NCI-H1436 treated with DMSO at 0.1 percent for 48 hours (cell line): Measurements from ENCODE around the gene LY6G6F.

Experiments
- DNase-seq: peaks from one replicate; lab custom pipeline; 2025; lab: John Stamatoyannopoulos, UW

LY6G6F gene

DNA sequence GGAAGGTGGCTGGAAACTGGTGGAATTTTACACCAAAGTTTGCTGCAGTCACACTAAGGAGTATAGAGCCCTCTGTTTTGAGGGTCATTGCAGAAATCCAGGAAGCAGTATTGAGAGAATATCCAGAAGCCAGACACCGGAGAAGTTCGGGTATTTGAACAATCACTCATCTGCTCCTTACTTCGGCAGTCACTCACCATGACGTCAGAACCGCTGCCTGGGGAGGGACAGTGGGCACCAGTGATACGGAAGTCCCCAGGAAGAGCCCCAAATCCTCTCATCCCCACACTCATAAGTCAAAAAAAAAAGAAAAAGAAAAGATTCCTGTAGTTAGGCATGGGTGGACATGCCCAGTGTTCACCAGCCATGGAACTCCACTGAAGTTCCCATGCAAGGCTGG is 29.8 kb upstream of the LY6G6F start:
- DNase-seq = no peak

DNA sequence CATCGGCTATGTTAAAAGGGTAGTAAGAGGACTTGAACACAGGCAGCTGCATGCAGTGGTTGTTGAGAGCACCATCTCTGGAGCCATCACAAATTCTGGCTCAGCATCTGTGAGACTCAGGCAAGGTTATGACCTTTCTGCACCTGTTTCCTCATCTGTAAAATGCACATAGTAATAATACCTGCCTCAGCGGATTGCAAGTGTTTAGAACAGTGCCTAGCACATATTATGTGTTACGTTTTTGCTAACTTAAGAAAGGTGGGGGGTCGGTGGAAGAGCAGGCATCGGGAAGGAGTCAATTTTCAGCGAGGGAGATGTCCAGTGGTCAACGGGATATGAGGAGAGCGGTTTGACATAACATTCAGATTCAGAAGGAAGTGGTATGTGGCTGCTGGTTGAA is 28.7 kb upstream of the LY6G6F start:
- DNase-seq = no peak

- no peak for DNase-seq
These were observed 26.2 kb upstream of the LY6G6F start, which contains the start of gene LY6G5C for GRCh38 chr6:31680226-31681134. TSS of gene LY6G5C (minus strand) at chr6:31681067. CDS start at chr6:31680373, 694 bp downstream.

DNA sequence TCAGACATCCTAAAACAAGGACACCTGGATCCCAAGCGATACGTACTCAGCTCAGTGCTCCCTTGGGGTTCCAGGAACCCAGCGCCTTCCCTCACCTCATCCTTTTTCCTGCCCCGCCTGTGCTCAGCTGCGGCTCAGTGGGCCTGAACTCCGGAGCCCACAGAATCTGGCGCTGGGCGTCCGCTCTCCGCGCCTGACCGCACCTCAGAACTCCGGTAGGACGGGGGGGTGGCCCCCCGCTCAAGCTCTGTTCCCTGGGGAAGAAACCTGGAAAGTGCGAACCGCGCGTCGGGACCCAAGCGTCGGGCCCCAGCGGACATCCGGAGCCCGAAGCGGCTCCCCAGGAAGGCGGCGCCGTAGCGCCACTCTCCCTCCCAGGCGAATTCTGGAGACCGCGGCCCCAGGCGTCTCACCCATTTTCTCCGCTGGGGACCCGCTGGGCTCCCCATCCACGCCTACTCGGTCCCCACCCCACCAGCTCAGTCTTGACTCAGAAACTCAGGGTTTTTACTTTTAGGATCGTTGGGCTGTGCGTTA is 25.5 kb upstream of the LY6G6F start:
- no peak for DNase-seq

DNA sequence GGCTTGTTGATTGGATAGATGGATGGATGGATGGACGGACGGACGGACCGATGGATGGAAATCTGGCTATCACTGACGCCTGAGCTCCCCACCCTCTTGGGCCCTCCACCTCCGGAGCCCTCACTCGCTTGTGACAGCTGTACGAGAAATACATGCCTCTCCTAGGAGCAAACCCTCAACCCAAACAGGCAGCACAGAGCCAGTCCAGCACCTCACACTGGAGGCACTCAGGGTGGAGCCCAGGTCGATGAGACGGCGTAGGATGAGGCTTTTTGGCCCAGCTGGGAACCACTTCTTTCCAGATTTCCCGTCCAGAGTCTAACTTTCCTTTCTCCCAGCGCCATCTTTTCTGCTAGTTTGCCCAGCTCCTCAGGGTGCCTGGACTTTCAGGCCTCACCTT is 23.1 kb upstream of the LY6G6F start:
- no peak for DNase-seq

DNA sequence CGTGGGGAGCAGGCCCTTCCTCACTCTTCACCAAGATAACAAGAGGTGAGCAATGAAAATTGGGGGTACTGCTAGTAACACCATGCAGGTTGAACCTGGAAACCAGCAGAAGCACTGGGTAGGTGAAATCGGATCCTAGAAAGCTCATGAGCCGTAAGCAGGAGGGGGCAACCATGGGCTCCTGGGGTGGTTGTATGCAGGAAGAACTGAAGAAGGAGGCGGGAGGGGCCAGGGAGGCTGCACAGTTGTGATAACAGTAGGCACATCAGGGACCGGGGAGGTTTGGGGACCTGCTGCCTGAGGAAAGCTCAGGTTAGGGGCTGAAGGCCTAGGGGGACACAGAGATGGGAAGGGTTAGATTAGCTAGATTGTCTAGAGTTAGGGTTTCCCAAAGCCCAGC is 20.2 kb upstream of the LY6G6F start:
- DNase-seq = no peak

GRCh38 chr6:31687321-31687720 is 19.3 kb upstream of the LY6G6F start:
- DNase-seq = no peak

DNA sequence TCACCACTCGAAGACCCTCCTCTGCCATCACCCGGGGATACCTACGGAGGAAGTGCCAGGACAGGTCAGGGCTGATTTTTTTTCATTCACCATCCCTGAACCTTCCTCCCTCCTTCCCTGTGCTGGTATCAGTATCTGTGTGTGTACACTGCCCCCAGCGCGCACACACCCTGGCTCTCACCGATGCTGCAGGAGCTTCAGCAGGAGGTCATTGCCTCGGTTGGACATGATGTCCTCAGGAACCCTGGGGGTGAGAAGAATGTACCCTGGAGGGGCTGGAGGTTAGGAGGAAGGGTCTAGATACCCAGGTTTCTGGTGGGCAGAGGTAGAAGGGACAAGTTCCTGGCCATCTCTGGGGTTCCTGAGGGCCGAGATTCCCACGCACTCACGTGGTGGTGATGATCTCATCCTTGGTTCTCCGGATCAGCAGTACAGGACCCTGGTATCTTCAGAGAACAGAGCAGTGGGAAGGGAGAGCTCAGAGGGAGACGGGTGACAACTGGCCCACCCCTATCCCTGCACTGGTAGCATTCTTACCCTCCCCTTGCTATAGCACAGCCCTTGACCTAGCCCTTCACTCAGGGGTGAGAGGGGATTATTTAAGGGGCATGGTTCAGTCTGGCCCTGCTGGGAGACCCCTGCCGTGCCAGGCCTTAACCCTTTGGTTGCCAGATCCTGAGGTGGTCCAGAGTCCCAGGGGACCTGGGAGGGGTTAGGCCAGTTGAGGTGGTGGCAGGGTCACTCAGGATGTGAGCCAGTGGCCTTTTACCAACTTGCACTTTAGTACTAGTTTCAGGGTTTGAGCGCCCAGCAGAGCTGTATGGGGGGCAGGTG is 18.6 kb upstream of the LY6G6F start:
- DNase-seq = no peak

- no peak for DNase-seq
These were observed 17.2 kb upstream of the LY6G6F start for GRCh38 chr6:31689249-31690110.

DNA sequence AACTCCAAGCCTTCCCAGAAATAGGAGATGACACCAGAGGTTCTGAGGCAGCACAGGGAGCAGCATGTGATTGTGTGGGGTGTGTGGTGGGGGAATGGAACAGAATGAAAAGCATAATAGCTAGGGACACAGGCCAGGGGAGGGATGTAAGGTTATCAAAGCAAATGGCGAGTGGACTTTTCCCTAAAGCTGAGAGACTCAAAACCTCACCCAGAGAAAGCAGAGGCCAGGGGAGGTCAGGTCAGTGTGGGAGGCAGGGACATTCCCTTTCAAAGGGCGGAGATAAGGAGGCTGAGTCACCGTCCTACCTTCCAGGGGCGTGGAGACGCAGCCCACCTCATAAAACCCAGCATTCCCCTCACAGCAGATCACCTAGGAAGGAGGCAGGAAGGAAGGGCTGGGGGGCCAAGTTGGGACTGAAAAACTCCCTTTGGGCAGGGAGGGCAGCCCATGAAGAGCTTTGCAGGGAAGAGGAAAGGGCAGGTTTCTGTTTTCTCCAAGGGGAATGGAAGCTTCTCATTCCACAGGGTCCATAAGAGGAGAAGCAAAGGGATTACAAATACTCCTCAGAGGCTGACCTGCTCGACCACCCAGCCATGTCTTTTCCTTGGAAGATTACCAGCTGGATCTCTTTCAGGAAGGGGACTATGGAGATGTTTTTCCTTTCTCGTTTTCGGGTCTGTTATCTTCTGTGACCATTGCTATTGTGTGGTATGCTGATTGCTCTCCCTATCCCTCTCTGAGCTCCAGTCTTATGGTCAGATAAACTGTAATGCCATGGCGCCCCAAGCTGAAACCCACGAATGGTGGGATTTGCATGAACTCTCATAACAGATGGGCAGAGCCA is 16.2 kb upstream of the LY6G6F start:
- no peak for DNase-seq

DNA sequence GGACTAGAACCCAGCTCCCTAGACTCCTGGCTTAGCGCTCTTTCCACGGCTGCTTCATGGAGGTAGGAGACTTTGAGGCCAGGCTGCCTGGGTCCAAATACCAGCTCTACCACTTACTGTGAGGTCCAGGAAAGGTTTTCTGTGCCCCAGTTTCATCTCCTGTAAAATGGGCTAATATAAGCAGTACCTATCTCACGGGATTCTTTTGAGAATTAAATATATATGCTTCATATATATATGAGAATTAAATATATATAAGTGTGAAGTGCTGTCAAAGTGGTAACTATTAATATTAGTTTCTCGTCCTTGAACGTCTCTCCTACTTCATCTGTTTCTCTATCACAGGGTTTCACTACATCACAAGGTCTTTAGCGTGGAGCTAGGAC is 15.6 kb upstream of the LY6G6F start:
- no peak for DNase-seq

DNA sequence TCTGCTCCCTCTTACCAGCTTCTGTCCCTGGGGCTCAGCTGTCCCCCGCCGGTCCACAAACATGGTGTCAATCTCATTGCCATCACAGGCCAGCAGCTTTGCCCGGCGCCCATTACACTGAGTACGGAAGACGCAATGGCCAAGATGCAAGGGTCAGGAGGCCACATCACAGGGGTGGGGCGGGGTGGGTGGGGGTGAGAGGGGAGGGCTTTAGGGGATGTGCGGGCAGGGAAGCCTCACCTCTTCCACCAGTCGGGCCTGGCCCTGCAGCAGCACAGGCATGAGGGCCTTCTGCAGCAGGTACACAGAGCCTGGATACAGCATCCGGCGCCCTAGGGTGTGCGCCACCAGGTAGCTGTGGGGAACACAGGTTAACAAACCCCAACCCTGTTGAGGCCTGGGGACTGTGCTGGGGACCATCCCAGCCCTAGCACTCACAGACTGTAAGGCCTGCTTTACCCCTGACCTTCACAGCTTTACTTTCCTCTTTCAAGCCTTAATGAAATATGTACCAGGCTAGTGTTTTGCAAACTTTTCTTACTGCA is 15.0 kb upstream of the LY6G6F start:
- no peak for DNase-seq

GRCh38 chr6:31692353-31692752 is 14.3 kb upstream of the LY6G6F start:
- DNase-seq = no peak

DNA sequence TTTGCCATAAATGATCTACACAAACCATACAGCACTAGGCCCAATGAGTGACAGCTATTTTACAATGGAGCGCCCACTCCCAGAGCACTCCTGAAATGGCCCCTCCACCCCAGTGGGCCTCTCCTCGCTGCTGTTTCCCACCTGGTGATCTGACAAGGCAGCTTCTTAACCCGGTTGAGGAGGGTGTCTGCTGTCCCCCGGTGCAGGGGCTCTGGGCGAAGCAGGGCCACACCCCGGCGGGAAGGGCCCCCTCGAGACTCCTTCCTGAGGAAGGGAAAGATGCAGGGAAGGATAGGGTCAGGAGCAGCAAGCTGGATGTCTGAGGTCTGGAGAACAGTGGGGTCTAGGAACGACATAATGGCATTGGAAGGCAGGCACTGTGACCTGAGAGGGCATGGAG is 13.8 kb upstream of the LY6G6F start:
- DNase-seq = no peak

GRCh38 chr6:31693535-31693934 is 13.1 kb upstream of the LY6G6F start:
- DNase-seq = no peak

GRCh38 chr6:31697555-31697954 is 9.1 kb upstream of the LY6G6F start:
- no peak for DNase-seq

GRCh38 chr6:31700740-31701401 is 5.8 kb upstream of the LY6G6F start:
- DNase-seq = no peak

DNA sequence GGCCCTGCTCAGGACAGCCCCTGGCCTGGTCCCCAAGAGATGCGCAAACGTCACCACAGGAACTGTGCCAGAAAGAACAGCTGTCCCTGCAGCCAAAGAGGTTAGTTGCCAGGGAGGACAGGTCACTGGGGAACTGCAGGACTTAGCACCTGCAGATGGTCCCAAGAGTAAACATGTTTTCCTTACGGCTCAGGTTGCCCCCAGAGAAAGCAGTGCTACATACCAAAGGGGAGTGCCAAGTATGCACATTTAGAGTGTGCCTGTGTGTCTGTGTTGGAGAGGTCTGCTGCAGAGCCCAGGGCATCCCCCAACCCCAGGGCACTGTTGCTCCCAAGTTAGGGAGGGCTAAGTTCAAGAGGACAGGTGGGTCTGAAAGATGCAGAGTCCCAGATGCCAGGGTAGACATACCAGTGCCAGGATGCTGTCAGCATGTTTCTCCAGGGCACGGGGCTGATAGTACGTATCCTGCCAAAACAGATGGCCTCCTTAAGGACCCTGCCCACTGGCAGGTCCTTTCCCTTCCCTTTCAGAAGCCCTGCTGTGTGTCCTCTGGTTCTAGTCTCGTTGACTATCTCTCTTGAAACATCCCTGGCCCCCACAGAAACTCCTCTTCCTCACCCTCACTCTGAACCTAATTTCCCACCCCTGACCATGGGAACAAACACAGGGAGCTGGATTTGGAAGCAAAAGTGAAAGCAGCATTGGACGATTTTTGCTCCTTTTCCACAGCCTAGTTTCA is 4.8 kb upstream of the LY6G6F start:
- peak; percentile 14 for DNase-seq

- DNase-seq = no peak
These were observed 4.3 kb upstream of the LY6G6F start for GRCh38 chr6:31702405-31702818.
